ENCODE measurements around the gene ALK.
"Not testable (repeated sequence)": the region's sequence is repeated elsewhere in the genome, so short reads cannot be mapped to it uniquely, and the experiment has no call there.

Gene ALK

GRCh38 chr2:29770846-29771245, 150.5 kb downstream of the ALK start:
- no peak for DNase-seq
- intact Hi-C loops (cut with DNase I), result no loop called here

- intact Hi-C loops (cut with DNase I), result no loop called here
- no peak for DNase-seq
Measured at GRCh38 chr2:29769847-29770246, 151.5 kb downstream of the ALK start.

GRCh38 chr2:29767606-29768335, 153.6 kb downstream of the ALK start:
- intact Hi-C loops (cut with DNase I), result no loop called here
- DNase-seq, result no peak

- intact Hi-C loops (cut with DNase I), result no loop called here
Measured at GRCh38 chr2:29766191-29766590, 155.2 kb downstream of the ALK start.

GRCh38 chr2:29765721-29766120, 155.7 kb downstream of the ALK start:
- DNase-seq, result no peak
- intact Hi-C loops (cut with DNase I), result no loop called here

More at GRCh38 chr2:29766191-29766590, 155.2 kb downstream of the ALK start:
- DNase-seq, result no peak

- DNase-seq, result no peak
- intact Hi-C loops (cut with DNase I), result no loop called here
Measured at GRCh38 chr2:29763371-29763770, 158.0 kb downstream of the ALK start.

GRCh38 chr2:29762239-29762638, 159.1 kb downstream of the ALK start:
- intact Hi-C loops (cut with DNase I), result no loop called here
- DNase-seq, result no peak

GRCh38 chr2:29761278-29761677, 160.1 kb downstream of the ALK start:
- no peak for DNase-seq
- intact Hi-C loops (cut with DNase I), result no loop called here

GRCh38 chr2:29760008-29760407, 161.4 kb downstream of the ALK start:
- intact Hi-C loops (cut with DNase I), result no loop called here
- no peak for DNase-seq

GRCh38 chr2:29759360-29759759, 162.0 kb downstream of the ALK start:
- DNase-seq, result no peak
- intact Hi-C loops (cut with DNase I), result no loop called here

GRCh38 chr2:29755829-29756228, 165.6 kb downstream of the ALK start:
- intact Hi-C loops (cut with DNase I), result no loop called here
- peak in 25 of 42 donors; percentile 4 to 66 (median 27) for DNase-seq

GRCh38 chr2:29755233-29755632, 166.2 kb downstream of the ALK start:
- no peak for DNase-seq
- intact Hi-C loops (cut with DNase I), result no loop called here

- intact Hi-C loops (cut with DNase I), result no loop called here
- no peak for DNase-seq
Measured at GRCh38 chr2:29753671-29754444, 167.5 kb downstream of the ALK start.

- DNase-seq, result no peak
- intact Hi-C loops (cut with DNase I), result no loop called here
Measured at GRCh38 chr2:29751390-29751789, 170.0 kb downstream of the ALK start.

- DNase-seq; intact Hi-C loops (cut with DNase I): not testable (repeated sequence)
Measured at GRCh38 chr2:29750463-29750862, 170.9 kb downstream of the ALK start.

- intact Hi-C loops (cut with DNase I), result no loop called here
Measured at GRCh38 chr2:29749843-29750242, 171.5 kb downstream of the ALK start.

GRCh38 chr2:29749041-29749440, 172.3 kb downstream of the ALK start:
- intact Hi-C loops (cut with DNase I), result no loop called here
- DNase-seq, result no peak

More at GRCh38 chr2:29749843-29750242, 171.5 kb downstream of the ALK start:
- no peak for DNase-seq

- no peak for DNase-seq
- intact Hi-C loops (cut with DNase I), result no loop called here
Measured at GRCh38 chr2:29747786-29748470, 173.5 kb downstream of the ALK start.

GRCh38 chr2:29744976-29745375, 176.4 kb downstream of the ALK start:
- intact Hi-C loops (cut with DNase I), result no loop called here
- DNase-seq, result no peak

GRCh38 chr2:29743516-29743915, 177.9 kb downstream of the ALK start:
- no peak for DNase-seq

More at GRCh38 chr2:29743516-29743915, 177.9 kb downstream of the ALK start:
- intact Hi-C loops (cut with DNase I), result no loop called here
